GM18502 (cell line): ENCODE data around the gene PFN1.

ENCODE experiments used
- ATAC-seq: cut with Tn5 transposase; IDR thresholded peaks from one replicate; pipeline ENCODE4 v1.9.1; 2021; ENCODE audit warnings: mild to moderate bottlenecking; ENCODE audit not compliant: unreplicated experiment, poor library complexity

PFN1 gene

GRCh38 chr17:4898927-4899326 is 49.4 kb downstream of the PFN1 start:
- ATAC-seq, result peak; percentile 19

- no peak for ATAC-seq
Measured at GRCh38 chr17:4898351-4898750, 50.0 kb downstream of the PFN1 start.

GRCh38 chr17:4897785-4898184 is 50.5 kb downstream of the PFN1 start:
- no peak for ATAC-seq

GRCh38 chr17:4897198-4897687 is 51.1 kb downstream of the PFN1 start:
- ATAC-seq, result no peak

GRCh38 chr17:4896332-4897197 is 51.8 kb downstream of the PFN1 start:
- no peak for ATAC-seq

GRCh38 chr17:4895657-4896331 is 52.5 kb downstream of the PFN1 start:
- ATAC-seq, result no peak
